Liver (tissue), 9 donors: ENCODE results near the gene GZMA. TPM values are rescaled to one million over a fixed set of nuclear protein-coding genes. Genes with fewer than 3 reads are reported as not detected.

ENCODE experiments used
- DNase-seq: peaks from one replicate; pipeline ENCODE4 v3.0.0-alpha.2; 2017; ENCODE audit warnings: low spot score
- H3K27ac ChIP-seq, 2 donors: one replicate each; pipeline ENCODE4 v1.7.0; 2013; ENCODE audit warnings: inconsistent platforms in 2 of 2, low read length in 2 of 2, control low read depth in 1 of 2, low read depth in 1 of 2, mild to moderate bottlenecking in 1 of 2
- H3K27me3 ChIP-seq, 4 donors: one replicate each; pipeline versions ENCODE4 v1.6.1 to v1.7.0; 2013; ENCODE audit warnings: low read length in 3 of 4, inconsistent platforms in 1 of 4, mild to moderate bottlenecking in 1 of 4, moderate library complexity in 1 of 4; ENCODE audit not compliant: control insufficient read depth in 4 of 4, insufficient read depth in 4 of 4
- H3K36me3 ChIP-seq, 4 donors: one replicate each; pipeline versions ENCODE4 v1.6.1 to v1.7.0; 2013; ENCODE audit warnings: low read length in 3 of 4, mild to moderate bottlenecking in 3 of 4, low read depth in 1 of 4, moderate library complexity in 1 of 4; ENCODE audit not compliant: control insufficient read depth in 4 of 4, insufficient read depth in 3 of 4
- H3K4me1 ChIP-seq, 4 donors: one replicate each; pipeline versions ENCODE4 v1.6.1 to v1.7.0; 2013; ENCODE audit warnings: low read length in 3 of 4, mild to moderate bottlenecking in 3 of 4, moderate library complexity in 1 of 4; ENCODE audit not compliant: control insufficient read depth in 4 of 4, insufficient read depth in 4 of 4
- H3K4me3 ChIP-seq, 3 donors: one replicate each; pipeline versions ENCODE4 v1.6.1 to v1.7.0; 2013; ENCODE audit warnings: low read length in 3 of 3, control low read depth in 1 of 3, low read depth in 1 of 3, mild to moderate bottlenecking in 1 of 3
- H3K9ac ChIP-seq, 2 donors: one replicate each; pipeline ENCODE4 v1.7.0; 2013; ENCODE audit warnings: low read length in 2 of 2, mild to moderate bottlenecking in 2 of 2, moderate library complexity in 2 of 2, control low read depth in 1 of 2, low read depth in 1 of 2
- H3K9me3 ChIP-seq, 4 donors: one replicate each; pipeline versions ENCODE4 v1.6.1 to v1.7.0; 2013; ENCODE audit warnings: low read length in 3 of 4; ENCODE audit not compliant: control insufficient read depth in 4 of 4
- ATF3 ChIP-seq: IDR thresholded peaks from 2 replicates; pipeline ENCODE4 v1.6.1; 2016; ENCODE audit warnings: antibody characterized with exemption
- CTCF ChIP-seq: fragments of 150-350 bp; IDR thresholded peaks from 2 replicates; pipeline ENCODE4 v1.5.1; 2017; ENCODE audit warnings: improper control_type of control experiment, low read depth, low read length; ENCODE audit not compliant: missing input control
- EGR1 ChIP-seq, 2 donors: IDR thresholded peaks; 2 replicates each; pipeline ENCODE4 v1.6.1; 2016 to 2018; ENCODE audit warnings: antibody characterized with exemption in 2 of 2, low read depth in 2 of 2
- FOXA1 ChIP-seq: IDR thresholded peaks from 2 replicates; pipeline ENCODE4 v1.6.1; 2016; ENCODE audit warnings: antibody characterized with exemption
- FOXA2 ChIP-seq: IDR thresholded peaks from 2 replicates; pipeline ENCODE4 v1.6.1; 2016; ENCODE audit warnings: antibody characterized with exemption
- GABPA ChIP-seq, 2 donors: IDR thresholded peaks in 1 of 2; conservative IDR thresholded peaks in 1 of 2; 2 replicates each; pipeline ENCODE4 v1.6.1; 2016; ENCODE audit warnings: antibody characterized with exemption in 2 of 2, mild to moderate bottlenecking in 1 of 2, moderate library complexity in 1 of 2
- HNF4A ChIP-seq, 2 donors: conservative IDR thresholded peaks; 2 replicates each; pipeline ENCODE4 v1.6.1; 2016; ENCODE audit warnings: antibody characterized with exemption in 2 of 2, mild to moderate bottlenecking in 2 of 2
- HNF4G ChIP-seq: IDR thresholded peaks from 2 replicates; pipeline ENCODE4 v1.6.1; 2016; ENCODE audit warnings: antibody characterized with exemption
- JUND ChIP-seq, 2 donors: IDR thresholded peaks; 2 replicates each; pipeline ENCODE4 v1.6.1; 2016; ENCODE audit warnings: antibody characterized with exemption in 2 of 2
- MAX ChIP-seq: IDR thresholded peaks from 2 replicates; pipeline ENCODE4 v1.6.1; 2016; ENCODE audit warnings: antibody characterized with exemption
- NR2F2 ChIP-seq: IDR thresholded peaks from 2 replicates; pipeline ENCODE4 v1.6.1; 2016; ENCODE audit warnings: antibody characterized with exemption
- RAD21 ChIP-seq, 2 donors: IDR thresholded peaks; 2 replicates each; pipeline ENCODE4 v1.6.1; 2016; ENCODE audit warnings: antibody characterized with exemption in 2 of 2, mild to moderate bottlenecking in 2 of 2
- REST ChIP-seq: IDR thresholded peaks from 2 replicates; pipeline ENCODE4 v1.6.1; 2016; ENCODE audit warnings: antibody characterized with exemption, mild to moderate bottlenecking
- RXRA ChIP-seq, 2 donors: IDR thresholded peaks; 2 replicates each; pipeline ENCODE4 v1.6.1; 2017 to 2018; ENCODE audit warnings: antibody characterized with exemption in 2 of 2, mild to moderate bottlenecking in 1 of 2
- SP1 ChIP-seq: IDR thresholded peaks from 2 replicates; pipeline ENCODE4 v1.6.1; 2018; ENCODE audit warnings: antibody characterized with exemption, mild to moderate bottlenecking
- TAF1 ChIP-seq: conservative IDR thresholded peaks from 2 replicates; pipeline ENCODE4 v1.6.1; 2016; ENCODE audit warnings: antibody characterized with exemption, mild to moderate bottlenecking
- YY1 ChIP-seq: IDR thresholded peaks from 2 replicates; pipeline ENCODE4 v1.6.1; 2016; ENCODE audit warnings: antibody characterized with exemption, mild to moderate bottlenecking
- ZBTB33 ChIP-seq: IDR thresholded peaks from 2 replicates; pipeline ENCODE4 v1.6.1; 2016; ENCODE audit warnings: antibody characterized with exemption
- WGBS: extraction: QIAGEN DNeasy Blood & Tissue Kit; methylation state at CpG from one replicate; pipeline ENCODE4 v1.1.7; 2013; 5-methylcytosine and 5-hydroxymethylcytosine counted together
- polyA plus RNA-seq, 2 donors: library from polyadenylated mRNA; stranded (reverse) in 1 of 2; unstranded in 1 of 2; fragments of 200-250 nt in 1 of 2; fragments of >200 nt in 1 of 2; fragmentation: Nextera tagmentation in 1 of 2; extraction: Ambion mirVana in 1 of 2; gene quantifications; one replicate each; pipeline versions ENCODE4 v1.2.1 to v1.2.3, GENCODE V29; 2013 to 2015
- total RNA-seq, 2 donors: library from RNA; depleted of rRNA; stranded (reverse); fragments of >200 nt; gene quantifications; one replicate each; pipeline ENCODE4 v1.2.3, GENCODE V29; 2014
- donor health status: healthy.
- donor health status: healthy.
- donor health status: healthy.
- donor health status: healthy.
- donor health status: healthy.

The GZMA gene
- total and polyA plus RNA-seq, 4 donors, result 1.9 to 2.4 (median 2.1) TPM

GRCh38 chr5:55072666-55073065 is 29.8 kb upstream of the GZMA start:
- 67% methylated on average over 2 of the region's 2 CpGs for WGBS
- Histone ChIP-seq H3K27ac (no peak overlapping the region), H3K9me3 (no peaks in the 10 kb centered on the region), H3K9ac (no peak overlapping the region), H3K4me1 (no peaks in the 10 kb centered on the region), H3K4me3 (no peak overlapping the region), H3K36me3 (no peaks in the 10 kb centered on the region), H3K27me3 (no peaks in the 10 kb centered on the region)
- no peak for DNase-seq
- TF ChIP-seq EGR1 (IDR thresholded peaks at IDR 0.05; ENCODE audit: low read depth in 2 of 2), result no peak
- TF ChIP-seq NR2F2, result no peak
- no peak for TF ChIP-seq ZBTB33
- no peak for TF ChIP-seq MAX
- TF ChIP-seq GABPA (IDR thresholded peaks at IDR 0.05 in 1 of 2, conservative IDR thresholded peaks at IDR 0.05 in 1 of 2), result no peak
- no peak for TF ChIP-seq YY1
- TF ChIP-seq CTCF, result no peak
- TF ChIP-seq ATF3, result no peak
- TF ChIP-seq RAD21 (IDR thresholded peaks at IDR 0.05), result no peak
- TF ChIP-seq HNF4A (conservative IDR thresholded peaks at IDR 0.05), result no peak
- no peak for TF ChIP-seq JUND (IDR thresholded peaks at IDR 0.05)
- no peak for TF ChIP-seq RXRA (IDR thresholded peaks at IDR 0.05)
- TF ChIP-seq FOXA2, result no peak
- TF ChIP-seq HNF4G, result no peak
- TF ChIP-seq SP1, result no peak
- no peak for TF ChIP-seq REST
- no peak for TF ChIP-seq TAF1
- TF ChIP-seq FOXA1, result no peak
